Psoas muscle (tissue), 8 donors: ENCODE data around the gene ASTN2. TPM values are rescaled to one million over a fixed set of nuclear protein-coding genes. Genes with fewer than 3 reads are reported as not detected.

Experiments
- ATAC-seq, 4 donors: fragments of 200-7000 bp; cut with Tn5 transposase; one replicate each; pipeline ENCODE4 v1.9.1; 2020; ENCODE audit warnings: moderate library complexity in 3 of 4, mild to moderate bottlenecking in 2 of 4
- DNase-seq, 2 donors: peaks; one replicate each; pipeline ENCODE4 v3.0.0-alpha.2; 2020
- H3K27ac ChIP-seq: fragments of 200-600 bp; one replicate; pipeline ENCODE4 v1.8.0; 2022
- H3K27me3 ChIP-seq, 3 donors: fragments of 200-600 bp in 1 of 3; one replicate each; pipeline versions ENCODE4 v1.6.1 to v1.8.0; 2013 to 2022; ENCODE audit warnings: low read length in 2 of 3, mild to moderate bottlenecking in 2 of 3, moderate library complexity in 1 of 3; ENCODE audit not compliant: insufficient read depth in 3 of 3
- H3K36me3 ChIP-seq, 2 donors: fragments of 200-600 bp in 1 of 2; one replicate each; pipeline versions ENCODE4 v1.6.1 to v1.8.0; 2013 to 2022; ENCODE audit warnings: low read depth in 1 of 2, mild to moderate bottlenecking in 1 of 2, moderate library complexity in 1 of 2; ENCODE audit not compliant: insufficient read depth in 1 of 2
- H3K4me1 ChIP-seq: fragments of 200-600 bp; one replicate; pipeline ENCODE4 v1.8.0; 2022
- H3K4me3 ChIP-seq: fragments of 200-600 bp; one replicate; pipeline ENCODE4 v1.8.0; 2022; ENCODE audit warnings: mild to moderate bottlenecking
- H3K9me3 ChIP-seq: fragments of 200-600 bp; one replicate; pipeline ENCODE4 v1.8.0; 2022
- WGBS, 3 donors: extraction: QIAGEN DNeasy Blood & Tissue Kit; methylation state at CpG; one replicate each; pipeline versions ENCODE4 v1.1.6 to v1.1.7; 2013; 5-methylcytosine and 5-hydroxymethylcytosine counted together
- intact Hi-C, 2 donors: fragments of 100-400 bp; cut with DNase I; formaldehyde crosslinking; loops; one replicate each; pipeline versions ENCODE4 v1.11.0 to v1.14.2; 2022
- polyA plus RNA-seq, 3 donors: library from polyadenylated mRNA; stranded (reverse); fragments of 200-250 nt; gene quantifications; one replicate each; pipeline ENCODE4 v1.2.3, GENCODE V29; 2013
- total RNA-seq, 4 donors: library from RNA; stranded (reverse); fragmentation: NEBNext Ultra II Directional in 2 of 4; extraction: Animal tissue kit (Norgen Biotek cat#: 25700) in 2 of 4; gene quantifications; one replicate each; pipeline versions ENCODE4 v1.2.1 to v1.2.4, GENCODE V29; 2021 to 2023
- TF ChIP-seq, protein P1 (sequence below): fragments of 200-600 bp; IDR thresholded peaks from one replicate; pipeline ENCODE4 v1.8.0; 2022; ENCODE audit warnings: antibody characterized with exemption
- donor health status: healthy with polysubstance abuse.
- donor health status: DM: no; HTN: no; CAD: no; lungs with moderate emphysema.
- donor health status: Bipolar disorder and iron deficiency.
- donor health status: healthy.
- donor health status: DM: yes; HTN: yes; CAD: no.
- donor health status: DM: no; HTN: no; CAD: no.
- donor health status: DM: no; HTN: no; CAD: no.
- donor health status: DM: yes; HTN: yes; CAD: no.

ASTN2 gene
- total and polyA plus RNA-seq, 7 donors, result 2.0 to 10.3 (median 3.3) TPM

DNA sequence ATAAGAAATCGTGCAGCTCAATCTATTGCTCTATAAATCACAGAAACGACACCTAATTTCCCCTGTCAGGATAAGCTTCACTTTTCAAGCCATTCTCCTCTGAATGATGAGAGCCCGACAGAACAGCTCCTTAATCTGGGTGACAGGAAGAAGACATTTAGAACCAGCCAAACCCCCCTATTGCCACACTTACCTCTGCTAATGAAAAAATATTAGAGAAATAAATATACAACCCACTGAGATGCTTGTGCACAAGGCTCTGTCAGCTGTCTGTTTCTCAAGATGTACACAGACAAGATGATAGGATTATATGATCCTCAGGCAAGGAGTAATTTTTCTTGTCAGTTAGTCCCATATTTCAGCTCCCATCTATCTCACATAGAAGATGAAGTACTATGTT lies 785.2 kb downstream of the ASTN2 start:
- Histone ChIP-seq H3K4me3 (no peak overlapping the region), H3K4me1 (no peaks in the 10 kb centered on the region), H3K27me3 (no peaks in the 10 kb centered on the region), H3K36me3 (no peaks in the 10 kb centered on the region), H3K27ac (no peak overlapping the region), H3K9me3 (no peaks in the 10 kb centered on the region)
- intact Hi-C loops, result loop anchor here in 1 of 2 donors (2.0 kb wide), 1 partner anchor 69 kb away; no protein-coding TSS in a partner anchor
- 60 to 61% (median 60%) methylated on average over 3 of the region's 3 CpGs for WGBS, 3 donors
- TF ChIP-seq, protein P1, sequence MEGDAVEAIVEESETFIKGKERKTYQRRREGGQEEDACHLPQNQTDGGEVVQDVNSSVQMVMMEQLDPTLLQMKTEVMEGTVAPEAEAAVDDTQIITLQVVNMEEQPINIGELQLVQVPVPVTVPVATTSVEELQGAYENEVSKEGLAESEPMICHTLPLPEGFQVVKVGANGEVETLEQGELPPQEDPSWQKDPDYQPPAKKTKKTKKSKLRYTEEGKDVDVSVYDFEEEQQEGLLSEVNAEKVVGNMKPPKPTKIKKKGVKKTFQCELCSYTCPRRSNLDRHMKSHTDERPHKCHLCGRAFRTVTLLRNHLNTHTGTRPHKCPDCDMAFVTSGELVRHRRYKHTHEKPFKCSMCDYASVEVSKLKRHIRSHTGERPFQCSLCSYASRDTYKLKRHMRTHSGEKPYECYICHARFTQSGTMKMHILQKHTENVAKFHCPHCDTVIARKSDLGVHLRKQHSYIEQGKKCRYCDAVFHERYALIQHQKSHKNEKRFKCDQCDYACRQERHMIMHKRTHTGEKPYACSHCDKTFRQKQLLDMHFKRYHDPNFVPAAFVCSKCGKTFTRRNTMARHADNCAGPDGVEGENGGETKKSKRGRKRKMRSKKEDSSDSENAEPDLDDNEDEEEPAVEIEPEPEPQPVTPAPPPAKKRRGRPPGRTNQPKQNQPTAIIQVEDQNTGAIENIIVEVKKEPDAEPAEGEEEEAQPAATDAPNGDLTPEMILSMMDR, result no peak
- DNase-seq (no peak), ATAC-seq (no peak)

DNA sequence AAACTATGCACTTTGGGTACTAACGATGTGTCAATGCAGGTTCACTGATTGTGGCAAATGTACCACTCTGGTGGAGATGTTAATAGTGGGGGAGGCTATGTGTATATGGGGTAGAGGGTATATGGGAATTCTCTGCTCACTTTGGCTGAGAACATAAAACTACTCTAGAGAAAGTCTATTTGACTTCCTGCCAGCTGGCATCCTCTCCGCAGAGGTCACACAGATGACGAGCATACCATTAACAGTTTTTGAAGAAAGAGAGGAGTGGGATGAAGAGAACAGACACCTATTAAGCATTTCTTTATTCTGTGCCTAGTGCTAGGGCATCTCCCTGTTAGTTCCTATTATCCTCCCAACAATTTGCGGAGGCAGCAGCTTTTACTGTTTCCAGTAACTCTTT lies 786.1 kb downstream of the ASTN2 start:
- Histone ChIP-seq H3K27me3 (no peaks in the 10 kb centered on the region), H3K4me1 (no peaks in the 10 kb centered on the region), H3K9me3 (no peaks in the 10 kb centered on the region), H3K27ac (no peak overlapping the region), H3K36me3 (no peaks in the 10 kb centered on the region), H3K4me3 (no peak overlapping the region)
- ATAC-seq (no peak), DNase-seq (no peak)
- intact Hi-C loops, result no loop called here
- WGBS, 3 donors, result 62 to 68% (median 65%) methylated on average over 4 of the region's 4 CpGs
- TF ChIP-seq, protein P1, result no peak

GRCh38 chr9:116627433-116627832 lies 787.4 kb downstream of the ASTN2 start:
- Histone ChIP-seq H3K36me3 (no peaks in the 10 kb centered on the region), H3K4me3 (no peak overlapping the region), H3K9me3 (no peaks in the 10 kb centered on the region), H3K4me1 (no peaks in the 10 kb centered on the region), H3K27me3 (no peaks in the 10 kb centered on the region), H3K27ac (no peak overlapping the region)
- DNase-seq, result no peak
- no peak for ATAC-seq
- 94 to 98% (median 97%) methylated on average over 2 of the region's 2 CpGs for WGBS, 3 donors
- TF ChIP-seq, protein P1, result no peak
- intact Hi-C loops, result no loop called here

DNA sequence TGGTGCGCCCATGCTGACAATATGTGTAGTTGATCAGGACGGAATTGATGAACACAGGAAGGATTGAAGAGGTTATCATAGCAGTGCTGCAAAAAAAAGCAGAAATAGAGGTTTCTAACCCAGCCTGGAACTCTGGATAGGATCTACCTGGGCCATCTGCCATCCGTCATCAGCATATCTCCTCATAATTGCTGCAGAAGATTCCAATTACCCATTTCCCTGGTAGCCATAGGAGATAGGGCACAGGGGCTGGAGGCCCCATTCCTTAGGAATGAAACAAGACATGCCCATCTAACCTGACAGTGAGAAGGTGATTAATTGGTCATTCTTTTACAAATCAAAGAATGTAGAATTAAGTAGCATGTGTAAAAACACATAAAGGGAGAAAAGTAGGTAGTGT lies 788.1 kb downstream of the ASTN2 start:
- intact Hi-C loops, result no loop called here
- TF ChIP-seq, protein P1, result no peak
- 93 to 100% (median 98%) methylated on average over 3 of the region's 3 CpGs for WGBS, 3 donors

GRCh38 chr9:116623715-116624114 lies 791.1 kb downstream of the ASTN2 start:
- 75 to 78% (median 77%) methylated on average over 4 of the region's 4 CpGs for WGBS, 3 donors
- Histone ChIP-seq H3K4me1 (no peaks in the 10 kb centered on the region), H3K27me3 (no peaks in the 10 kb centered on the region), H3K27ac (no peak overlapping the region), H3K36me3 (peaks cover 0 to 8% of the 10 kb centered on the region in 2 donors), H3K4me3 (no peak overlapping the region), H3K9me3 (no peaks in the 10 kb centered on the region)
- DNase-seq, result no peak
- peak in 2 of 4 donors; percentile 5 to 35 for ATAC-seq
- intact Hi-C loops, result no loop called here
- TF ChIP-seq, protein P1, result no peak

More for the DNA sequence above, 788.1 kb downstream of the ASTN2 start:
- DNase-seq (no peak), ATAC-seq (no peak)
- no peak overlapping the region for H3K4me3 ChIP-seq
- no peak overlapping the region for H3K27ac ChIP-seq
- H3K27me3 ChIP-seq, result no peaks in the 10 kb centered on the region
- no peaks in the 10 kb centered on the region for H3K9me3 ChIP-seq
- H3K36me3 ChIP-seq, result no peaks in the 10 kb centered on the region
- no peaks in the 10 kb centered on the region for H3K4me1 ChIP-seq
